Retinal pigment epithelial cell (primary cell): ENCODE results near the gene GALK1.

Experiments used
- DNase-seq: peaks from one replicate; pipeline ENCODE4 v3.0.0-alpha.2; 2010; ENCODE audit warnings: low read depth
- H3K4me3 ChIP-seq: 2 replicates; pipeline ENCODE4 v1.5.1; 2011; ENCODE audit warnings: mild to moderate bottlenecking, low read length, control low read depth, moderate library complexity
- TF ChIP-seq, protein P1 (sequence below): conservative IDR thresholded peaks from 2 replicates; pipeline ENCODE4 v1.5.1; 2011; ENCODE audit warnings: low read depth, low read length, control low read depth, inconsistent platforms

The GALK1 gene

DNA sequence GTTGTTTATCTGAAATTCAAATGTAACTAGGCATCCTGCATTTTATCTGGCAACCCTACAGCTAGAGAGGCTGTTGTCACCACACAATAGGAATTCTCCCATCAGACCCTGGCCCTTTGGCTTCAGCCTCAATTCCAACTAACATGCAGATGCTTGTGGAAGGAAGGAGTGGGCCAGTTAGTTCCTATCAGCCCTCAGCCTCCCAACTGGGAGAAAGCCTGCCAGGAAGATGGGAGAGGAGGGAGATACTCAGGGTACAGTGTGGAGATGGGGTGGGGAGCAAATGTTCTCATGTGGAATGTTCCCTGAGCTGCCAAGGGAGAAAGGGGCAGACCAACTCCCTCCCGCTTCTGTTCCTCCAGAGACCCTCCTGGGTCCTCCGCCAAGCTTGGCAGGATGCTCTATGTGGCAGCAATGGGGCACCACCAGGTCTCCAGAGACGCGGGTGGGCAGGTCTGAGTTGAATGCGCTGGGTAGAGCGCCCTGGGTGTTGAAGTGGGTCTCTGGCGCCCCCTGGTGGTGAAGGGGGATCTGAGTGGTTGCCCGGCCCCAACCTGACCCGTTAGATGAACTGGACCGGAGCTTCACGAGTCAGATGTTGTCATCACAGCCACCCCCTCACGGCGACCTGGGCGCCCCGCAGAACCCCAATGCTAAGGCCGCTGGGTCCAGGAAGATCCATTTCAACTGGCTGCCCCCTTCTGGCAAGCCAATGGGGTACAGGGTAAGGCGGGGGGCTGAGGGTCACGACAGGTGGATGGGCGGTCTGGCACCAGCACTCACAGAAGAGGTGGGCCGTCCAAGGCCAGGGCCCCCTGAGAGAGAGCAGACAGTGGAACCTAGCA, 15.2 kb downstream of the GALK1 start:
- no peak overlapping the region for H3K4me3 ChIP-seq
- TF ChIP-seq, protein P1, sequence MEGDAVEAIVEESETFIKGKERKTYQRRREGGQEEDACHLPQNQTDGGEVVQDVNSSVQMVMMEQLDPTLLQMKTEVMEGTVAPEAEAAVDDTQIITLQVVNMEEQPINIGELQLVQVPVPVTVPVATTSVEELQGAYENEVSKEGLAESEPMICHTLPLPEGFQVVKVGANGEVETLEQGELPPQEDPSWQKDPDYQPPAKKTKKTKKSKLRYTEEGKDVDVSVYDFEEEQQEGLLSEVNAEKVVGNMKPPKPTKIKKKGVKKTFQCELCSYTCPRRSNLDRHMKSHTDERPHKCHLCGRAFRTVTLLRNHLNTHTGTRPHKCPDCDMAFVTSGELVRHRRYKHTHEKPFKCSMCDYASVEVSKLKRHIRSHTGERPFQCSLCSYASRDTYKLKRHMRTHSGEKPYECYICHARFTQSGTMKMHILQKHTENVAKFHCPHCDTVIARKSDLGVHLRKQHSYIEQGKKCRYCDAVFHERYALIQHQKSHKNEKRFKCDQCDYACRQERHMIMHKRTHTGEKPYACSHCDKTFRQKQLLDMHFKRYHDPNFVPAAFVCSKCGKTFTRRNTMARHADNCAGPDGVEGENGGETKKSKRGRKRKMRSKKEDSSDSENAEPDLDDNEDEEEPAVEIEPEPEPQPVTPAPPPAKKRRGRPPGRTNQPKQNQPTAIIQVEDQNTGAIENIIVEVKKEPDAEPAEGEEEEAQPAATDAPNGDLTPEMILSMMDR, result peak; percentile 82
- DNase-seq, result no peak

DNA sequence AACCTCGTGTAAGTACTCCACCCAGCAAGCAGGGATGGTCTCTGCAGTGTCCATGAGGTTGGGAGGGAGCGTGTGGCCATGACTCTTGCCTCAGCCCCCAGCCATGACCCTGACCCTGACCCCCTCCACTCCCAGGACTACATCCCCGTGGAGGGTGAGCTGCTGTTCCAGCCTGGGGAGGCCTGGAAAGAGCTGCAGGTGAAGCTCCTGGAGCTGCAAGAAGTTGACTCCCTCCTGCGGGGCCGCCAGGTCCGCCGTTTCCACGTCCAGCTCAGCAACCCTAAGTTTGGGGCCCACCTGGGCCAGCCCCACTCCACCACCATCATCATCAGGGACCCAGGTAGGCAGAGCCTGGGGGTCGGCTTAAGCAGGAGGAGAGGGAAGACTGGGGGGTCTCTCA, 16.3 kb downstream of the GALK1 start:
- TF ChIP-seq, protein P1, result no peak
- DNase-seq, result no peak

GRCh38 chr17:75743625-75744206, 21.3 kb downstream of the GALK1 start:
- H3K4me3 ChIP-seq, result no peak overlapping the region
- TF ChIP-seq, protein P1, result no peak
- no peak for DNase-seq

More for the DNA sequence above, 16.3 kb downstream of the GALK1 start:
- H3K4me3 ChIP-seq, result no peak overlapping the region

DNA sequence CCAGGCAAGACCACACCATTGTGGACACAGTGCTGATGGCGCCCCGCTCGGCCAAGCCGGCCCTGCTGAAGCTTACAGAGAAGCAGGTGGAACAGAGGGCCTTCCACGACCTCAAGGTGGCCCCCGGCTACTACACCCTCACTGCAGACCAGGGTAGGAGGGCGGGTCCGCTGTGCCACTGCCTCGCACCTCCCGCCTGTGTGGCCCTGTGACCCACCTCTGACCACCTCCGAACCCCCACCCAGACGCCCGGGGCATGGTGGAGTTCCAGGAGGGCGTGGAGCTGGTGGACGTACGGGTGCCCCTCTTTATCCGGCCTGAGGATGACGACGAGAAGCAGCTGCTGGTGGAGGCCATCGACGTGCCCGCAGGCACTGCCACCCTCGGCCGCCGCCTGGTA, 22.7 kb downstream of the GALK1 start:
- TF ChIP-seq, protein P1, result no peak
- no peak for DNase-seq
- no peak overlapping the region for H3K4me3 ChIP-seq

DNA sequence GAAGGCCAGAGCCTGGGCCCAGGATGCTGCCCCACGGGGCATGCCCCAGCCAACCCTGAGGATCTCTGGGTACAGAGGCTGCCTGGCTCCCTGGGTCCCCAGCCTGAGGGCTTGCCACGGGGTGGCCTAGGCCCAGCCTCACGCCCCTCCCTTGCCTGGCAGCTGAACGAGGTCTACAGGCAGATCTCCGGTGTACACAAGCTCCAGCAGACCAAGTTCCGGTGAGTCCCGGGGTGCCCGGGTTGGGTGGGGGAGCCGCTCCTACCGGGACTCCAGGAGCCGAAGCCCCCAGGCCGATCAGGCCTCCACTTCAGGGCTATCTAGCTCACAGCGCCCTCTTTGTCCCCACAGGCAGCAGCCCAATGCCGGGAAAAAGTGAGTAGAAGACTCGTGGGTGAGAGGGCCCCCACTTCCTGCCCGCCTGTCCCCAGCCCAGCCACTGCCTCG, 24.3 kb downstream of the GALK1 start:
- DNase-seq, result no peak
- H3K4me3 ChIP-seq, result no peak overlapping the region
- TF ChIP-seq, protein P1, result no peak

DNA sequence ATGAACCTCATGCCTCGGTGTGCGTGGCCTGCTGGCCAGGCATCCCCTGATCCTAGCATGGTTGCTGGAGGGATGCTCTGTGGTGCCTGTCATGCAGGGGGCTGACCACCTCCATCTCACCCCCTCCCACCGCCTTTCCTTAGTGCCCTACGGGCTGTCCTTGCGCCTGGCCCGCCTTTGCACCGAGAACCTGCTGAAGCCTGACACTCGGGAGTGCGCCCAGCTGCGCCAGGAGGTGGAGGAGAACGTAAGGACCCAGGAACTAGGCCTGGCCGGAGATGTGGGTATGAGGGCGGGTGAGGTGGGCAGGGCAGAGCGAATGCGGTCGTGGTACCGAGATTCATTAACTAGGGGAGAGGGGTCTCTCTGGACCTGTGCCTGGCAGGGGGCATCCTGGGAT, 24.8 kb downstream of the GALK1 start:
- no peak overlapping the region for H3K4me3 ChIP-seq
- TF ChIP-seq, protein P1, result no peak
- DNase-seq, result no peak

GRCh38 chr17:75739801-75740200, 25.2 kb downstream of the GALK1 start:
- TF ChIP-seq, protein P1, result no peak
- no peak for DNase-seq

More at GRCh38 chr17:75739801-75740200, 25.2 kb downstream of the GALK1 start:
- no peak overlapping the region for H3K4me3 ChIP-seq
